ENCODE measurements around the gene TFB1M.

- no peak for TF ChIP-seq CTCF (IDR thresholded peaks at IDR 0.05; ENCODE audit: low read depth, low read length)
- TF ChIP-seq POLR2A (IDR thresholded peaks at IDR 0.05; ENCODE audit: extremely low read depth, insufficient read length), result no peak
- no peak for TF ChIP-seq MAX (IDR thresholded peaks at IDR 0.05; ENCODE audit: low read depth, low read length)
Observed at GRCh38 chr6:155244434-155244833, 69.8 kb downstream of the TFB1M start.
